ENCODE data around the gene CABP2.
"Not testable (repeated sequence)": the region's sequence is repeated elsewhere in the genome, so short reads cannot be mapped to it uniquely, and the experiment has no call there.

The CABP2 gene

DNA sequence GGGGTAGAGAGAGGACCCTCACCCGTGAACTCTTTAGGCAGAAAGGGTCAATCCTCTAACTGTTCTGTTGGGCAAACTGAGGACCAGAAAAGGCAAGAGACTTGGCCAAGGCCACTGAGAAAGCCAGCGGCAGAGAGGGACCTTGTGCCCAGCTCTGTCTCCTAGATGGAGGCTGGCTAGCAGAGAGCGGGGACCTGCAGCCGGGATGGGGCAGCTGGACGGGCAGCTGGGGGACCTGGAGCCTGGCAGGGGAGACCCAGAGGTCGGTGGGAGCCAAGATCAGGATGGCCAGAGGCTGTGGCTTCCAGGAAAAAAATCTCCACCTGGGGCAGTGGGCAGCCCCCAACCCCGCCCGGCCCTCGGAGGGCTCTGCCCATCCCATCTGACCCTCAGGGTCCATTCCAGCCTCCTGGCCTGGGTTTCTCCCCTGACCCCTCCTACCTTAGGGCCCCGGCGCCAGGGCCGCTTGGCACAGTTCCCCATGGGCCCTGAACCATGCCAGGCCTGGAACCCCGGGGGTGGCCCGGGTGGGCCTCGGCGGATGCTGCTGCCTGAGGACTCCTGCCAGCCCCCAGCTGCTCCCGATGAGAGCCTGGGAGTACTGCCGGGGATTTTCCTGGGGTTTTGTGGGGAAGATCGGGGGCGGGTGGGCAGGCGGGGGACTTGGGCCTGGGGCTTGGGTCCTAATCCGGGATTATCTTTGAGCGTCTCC lies at the start of gene CABP2:
TSS of gene CABP2 (minus strand) at position 603 of the 712 bp plus-strand sequence. CDS start at position 483, 120 bp downstream.
- Mint-ChIP-seq H3K36me3 (no peaks in the 10 kb centered on the region), H3K4me1 (no peaks in the 10 kb centered on the region), H3K9me3 (no peaks in the 10 kb centered on the region), H3K4me3 (no peak within 1 kb of the TSS), H3K27ac (peak within 1 kb of the TSS; percentile 32)
- ATAC-seq (no peak), DNase-seq (ENCODE audit: low spot score in 2 of 2) (no peak)

DNA sequence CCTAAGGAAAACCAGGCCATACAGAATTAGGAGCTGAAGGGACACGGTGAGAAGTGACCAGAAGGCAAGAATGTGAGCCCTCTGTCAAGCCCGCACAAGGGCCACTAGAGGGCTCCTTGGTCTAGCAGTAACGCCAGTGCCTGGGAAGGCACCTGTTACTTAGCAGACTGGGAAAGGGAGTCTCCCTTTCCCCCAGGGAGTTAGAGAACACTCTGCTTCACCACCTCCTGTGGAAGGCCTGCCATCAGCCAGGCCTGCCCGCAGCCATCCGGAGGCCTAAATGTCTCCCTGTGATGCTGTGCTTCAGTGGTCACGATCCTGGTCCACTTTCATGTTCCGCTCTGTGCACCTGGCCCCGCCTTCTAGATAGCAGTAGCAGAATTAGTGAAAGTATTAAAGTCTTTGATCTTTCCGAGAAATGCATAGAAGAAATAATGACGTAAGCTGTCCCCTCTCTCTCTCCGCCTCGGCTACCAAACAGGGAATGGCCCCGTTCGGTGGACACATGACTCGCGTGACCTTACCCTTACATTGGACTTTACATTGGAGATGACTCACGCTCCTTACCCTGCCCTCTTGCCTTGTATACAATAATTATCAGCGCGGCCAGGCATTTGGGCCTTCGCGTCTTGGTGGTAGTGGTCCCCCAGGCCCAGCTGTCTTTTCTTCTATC lies 49.6 kb upstream of the CABP2 start:
- Mint-ChIP-seq H3K4me3 (no peak overlapping the region), H3K27ac (no peak overlapping the region), H3K4me1 (peaks cover 5% of the 10 kb centered on the region)

DNA sequence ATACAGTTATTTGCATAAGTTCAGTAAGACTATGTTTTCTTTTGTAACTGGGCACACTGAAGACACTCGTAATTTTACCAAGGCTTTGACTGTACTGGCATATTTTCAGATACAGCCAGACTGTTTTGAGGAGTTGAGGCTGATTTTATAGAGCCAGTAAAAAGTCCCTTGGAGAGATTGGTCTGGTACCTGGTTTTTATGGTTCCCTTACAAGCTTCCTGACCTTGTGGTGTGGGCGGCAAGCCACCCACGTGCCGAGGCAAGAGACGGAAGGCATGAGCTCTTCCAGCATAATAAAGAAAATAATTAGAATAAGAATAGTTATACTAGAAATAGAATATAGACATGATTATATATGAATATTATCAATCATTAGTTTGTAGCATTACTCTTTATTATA lies 49.1 kb upstream of the CABP2 start:
- no peaks in the 10 kb centered on the region for H3K36me3 Mint-ChIP-seq
- H3K4me3 Mint-ChIP-seq, result no peak overlapping the region

More for the DNA sequence above, 49.6 kb upstream of the CABP2 start:
- H3K9me3 Mint-ChIP-seq, result no peaks in the 10 kb centered on the region
- ATAC-seq (no peak), DNase-seq (ENCODE audit: low spot score in 2 of 2) (no peak)
- H3K36me3 Mint-ChIP-seq, result no peaks in the 10 kb centered on the region

DNA sequence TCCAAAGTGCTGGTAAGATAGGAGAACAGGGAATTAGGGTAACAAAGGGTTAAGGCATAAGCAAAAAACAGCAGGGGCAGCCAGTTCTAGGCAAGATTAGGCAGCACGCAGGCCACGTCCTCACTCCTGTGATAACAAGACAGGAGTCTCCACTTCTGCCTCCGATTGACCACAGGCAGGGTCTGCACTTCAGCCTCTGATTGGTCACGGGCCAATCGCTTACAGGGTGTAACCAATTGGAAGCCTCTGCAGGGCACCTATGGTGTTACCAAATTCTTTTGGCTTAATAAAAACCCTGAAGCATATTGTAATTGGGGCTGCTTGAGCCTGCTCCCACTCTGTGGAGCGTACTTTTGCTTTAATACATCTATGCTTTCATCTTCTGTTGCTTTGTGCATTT lies 48.2 kb upstream of the CABP2 start:
- Mint-ChIP-seq H3K9me3 (no peaks in the 10 kb centered on the region), H3K4me3 (no peak overlapping the region), H3K27ac (no peak overlapping the region), H3K36me3 (no peaks in the 10 kb centered on the region), H3K4me1 (peaks cover 5% of the 10 kb centered on the region)
- no peak for DNase-seq (ENCODE audit: low spot score in 2 of 2)
- ATAC-seq, result no peak

More for the DNA sequence above, 49.1 kb upstream of the CABP2 start:
- DNase-seq (ENCODE audit: low spot score in 2 of 2) (no peak), ATAC-seq (no peak)
- Mint-ChIP-seq H3K4me1 (peaks cover 5% of the 10 kb centered on the region), H3K9me3 (no peaks in the 10 kb centered on the region), H3K27ac (no peak overlapping the region)

DNA sequence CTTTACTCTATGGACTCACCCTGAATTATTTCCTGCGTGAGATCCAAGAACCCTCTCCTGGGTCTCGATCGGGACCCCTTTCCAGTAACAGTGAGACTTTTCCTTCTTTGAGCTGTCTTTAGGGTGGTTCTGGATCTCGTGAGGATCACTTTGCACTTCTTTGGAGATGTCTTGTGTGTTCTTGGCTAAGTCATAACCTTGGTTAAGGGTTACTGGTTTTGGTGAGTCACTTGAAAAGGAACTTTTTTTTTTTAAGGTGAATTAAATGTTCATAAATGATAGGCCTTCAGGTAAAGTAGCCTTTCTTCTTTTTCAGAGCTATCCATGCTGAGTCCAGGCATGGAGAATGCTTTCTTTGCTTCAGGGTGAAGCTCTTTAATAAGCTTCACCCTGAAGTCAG lies 41.0 kb upstream of the CABP2 start:
- Mint-ChIP-seq H3K4me1 (peaks cover 13% of the 10 kb centered on the region), H3K36me3 (no peaks in the 10 kb centered on the region), H3K4me3 (no peak overlapping the region), H3K27ac (no peak overlapping the region), H3K9me3 (no peaks in the 10 kb centered on the region)
- DNase-seq (ENCODE audit: low spot score in 2 of 2) (no peak), ATAC-seq (no peak)

DNA sequence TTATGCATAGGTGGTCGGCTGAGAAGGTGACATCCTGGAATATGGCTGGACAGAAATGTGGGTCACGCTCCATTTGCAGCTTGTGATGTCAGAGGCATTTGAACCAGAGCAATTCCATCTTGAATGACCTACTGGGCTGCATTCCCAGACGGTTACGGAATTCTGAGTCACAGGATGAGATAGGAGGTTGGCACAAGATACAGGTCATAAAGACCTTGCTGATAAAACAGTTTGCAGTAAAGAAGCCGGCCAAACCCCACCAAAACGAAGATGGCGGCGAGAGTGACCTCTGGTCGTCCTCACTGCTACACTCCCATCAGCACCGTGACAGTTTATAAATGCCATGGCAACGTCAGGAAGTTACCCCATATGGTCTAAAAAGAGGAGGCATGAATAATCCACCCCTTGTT lies 40.5 kb upstream of the CABP2 start:
- not testable (repeated sequence) for H3K36me3 Mint-ChIP-seq; ATAC-seq; DNase-seq (ENCODE audit: low spot score in 2 of 2); H3K9me3 Mint-ChIP-seq; H3K4me3 Mint-ChIP-seq; H3K27ac Mint-ChIP-seq
- peaks cover 13% of the 10 kb centered on the region for H3K4me1 Mint-ChIP-seq

DNA sequence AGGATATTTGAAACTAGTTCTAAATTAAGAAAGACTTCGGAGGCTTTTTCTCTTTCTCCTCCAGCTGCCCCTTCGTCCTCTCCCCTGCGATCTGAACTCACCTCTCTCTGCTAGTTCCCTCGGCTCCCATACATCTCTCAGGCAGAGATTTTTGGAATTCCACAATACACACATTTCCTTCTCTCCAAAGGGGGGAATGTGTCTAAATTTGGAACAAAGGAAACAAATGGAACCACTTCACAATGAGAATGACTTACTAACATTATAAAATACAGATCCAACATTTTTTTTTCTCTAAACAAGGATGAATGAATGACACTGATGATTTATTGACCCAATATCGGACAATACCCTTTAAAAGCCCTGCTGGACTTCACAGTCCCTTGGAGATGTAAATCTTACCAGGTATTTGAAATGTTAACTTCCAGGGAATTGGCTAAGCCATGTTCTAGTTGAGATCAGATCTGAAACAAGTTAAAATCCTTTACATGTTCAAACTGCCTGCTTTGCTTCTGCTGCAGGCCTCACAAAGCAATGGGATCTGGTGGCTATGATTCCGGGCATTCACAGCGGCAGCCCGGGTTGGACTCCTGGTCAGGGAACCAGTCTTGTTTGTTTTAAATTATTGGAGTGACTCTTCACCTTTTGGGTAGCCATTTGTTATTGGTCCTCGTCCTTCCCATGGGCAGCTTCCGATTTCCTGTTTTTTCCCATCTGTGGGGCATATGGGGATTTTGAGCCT lies 39.9 kb upstream of the CABP2 start:
- DNase-seq (ENCODE audit: low spot score in 2 of 2) (no peak), ATAC-seq (no peak)
- Mint-ChIP-seq H3K9me3 (no peaks in the 10 kb centered on the region), H3K36me3 (no peaks in the 10 kb centered on the region), H3K4me1 (peaks cover 13% of the 10 kb centered on the region), H3K27ac (no peak overlapping the region), H3K4me3 (no peak overlapping the region)

DNA sequence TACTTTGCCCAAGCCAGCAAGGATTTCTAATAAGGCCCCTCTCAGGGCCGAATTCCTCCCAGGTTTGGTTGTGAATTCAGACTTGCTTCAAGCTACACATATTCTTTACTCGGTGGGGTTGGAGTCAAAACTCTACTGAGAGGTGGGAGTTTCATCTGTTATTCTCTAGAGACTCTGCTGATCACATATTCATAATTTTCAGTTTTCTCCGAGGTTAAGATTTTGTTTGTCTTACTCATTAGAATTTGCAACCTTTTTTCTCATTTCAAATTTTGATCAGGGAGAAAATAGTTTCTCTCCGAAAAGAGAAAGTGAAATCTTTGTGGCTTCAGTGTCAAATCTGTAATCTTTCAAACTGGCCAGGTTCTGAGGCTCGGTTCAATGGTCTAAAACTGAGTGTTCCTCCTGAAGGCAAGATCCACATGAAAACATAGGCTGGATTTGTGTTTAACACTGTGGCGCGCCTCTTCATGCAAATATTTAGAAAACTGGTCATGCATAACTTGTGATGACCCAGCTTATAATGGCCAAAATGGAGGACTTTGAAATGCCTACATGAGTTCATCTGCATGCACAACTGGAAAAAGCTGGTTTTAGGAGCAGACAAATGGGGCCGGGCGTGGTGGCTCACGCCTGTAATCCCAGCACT lies 38.8 kb upstream of the CABP2 start:
- Mint-ChIP-seq H3K36me3 (no peaks in the 10 kb centered on the region), H3K4me1 (peaks cover 13% of the 10 kb centered on the region), H3K9me3 (no peaks in the 10 kb centered on the region), H3K4me3 (no peak overlapping the region), H3K27ac (no peak overlapping the region)
- peak; percentile 85 for ATAC-seq
- DNase-seq (ENCODE audit: low spot score in 2 of 2), result no peak

DNA sequence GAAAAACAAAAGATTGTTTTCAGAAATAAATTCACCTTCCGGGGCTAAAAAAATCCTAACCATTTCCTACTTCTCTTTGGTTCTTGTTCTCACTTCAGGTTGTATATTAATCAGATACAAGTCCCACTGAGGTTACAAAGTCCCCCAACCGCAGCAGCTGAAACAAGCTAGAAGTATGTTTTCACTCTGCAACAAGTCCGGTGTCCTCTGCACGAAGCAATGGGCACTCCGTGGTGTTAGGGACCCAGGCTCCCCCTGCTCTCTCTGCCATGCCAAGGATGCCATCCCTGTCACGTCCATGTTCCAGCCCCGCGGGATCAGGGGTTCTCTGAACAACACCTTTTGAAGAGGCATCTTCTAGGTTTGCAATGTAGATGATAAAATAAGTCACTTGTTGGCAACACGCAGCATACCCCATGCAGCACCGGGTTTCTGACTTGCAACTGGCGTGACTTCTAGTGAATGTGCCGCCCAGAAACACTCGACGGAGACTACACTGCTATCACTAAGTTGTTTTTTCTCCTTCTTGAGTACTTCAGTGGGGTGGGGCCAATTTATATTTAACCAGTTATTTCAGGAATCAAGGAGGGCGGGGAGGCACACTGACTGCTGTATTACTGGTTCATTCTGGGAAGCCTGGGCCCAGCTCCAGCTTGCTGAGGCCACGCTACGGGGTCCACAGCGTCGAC lies 35.0 kb upstream of the CABP2 start:
- H3K4me1 Mint-ChIP-seq, result peaks cover 13% of the 10 kb centered on the region
- no peaks in the 10 kb centered on the region for H3K9me3 Mint-ChIP-seq
- H3K36me3 Mint-ChIP-seq, result no peaks in the 10 kb centered on the region
- ATAC-seq (no peak), DNase-seq (ENCODE audit: low spot score in 2 of 2) (no peak)
- no peak overlapping the region for H3K4me3 Mint-ChIP-seq
- no peak overlapping the region for H3K27ac Mint-ChIP-seq

DNA sequence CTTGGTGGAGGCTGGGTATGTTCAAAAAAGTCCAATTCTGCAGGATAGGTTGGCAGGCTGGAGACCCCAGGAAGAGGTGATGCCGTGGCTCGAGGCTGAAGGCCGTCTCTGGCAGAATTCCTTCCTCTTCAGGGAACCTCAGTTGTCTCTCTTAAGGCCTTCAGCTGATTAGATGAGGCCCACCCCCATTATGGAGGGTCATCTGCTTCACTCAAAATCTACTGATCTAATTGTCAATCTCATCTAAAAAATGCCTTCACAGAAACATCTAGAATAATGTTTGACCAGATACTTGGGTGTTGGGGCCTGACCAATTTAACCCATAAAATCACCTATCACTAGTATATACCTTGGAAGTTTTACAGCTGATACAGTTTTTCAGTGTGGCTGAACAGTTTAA lies 33.0 kb upstream of the CABP2 start:
- H3K4me3 Mint-ChIP-seq, result no peak overlapping the region
- H3K27ac Mint-ChIP-seq, result no peak overlapping the region
- no peaks in the 10 kb centered on the region for H3K36me3 Mint-ChIP-seq
- ATAC-seq (no peak), DNase-seq (ENCODE audit: low spot score in 2 of 2) (no peak)
- no peaks in the 10 kb centered on the region for H3K4me1 Mint-ChIP-seq
- no peaks in the 10 kb centered on the region for H3K9me3 Mint-ChIP-seq

DNA sequence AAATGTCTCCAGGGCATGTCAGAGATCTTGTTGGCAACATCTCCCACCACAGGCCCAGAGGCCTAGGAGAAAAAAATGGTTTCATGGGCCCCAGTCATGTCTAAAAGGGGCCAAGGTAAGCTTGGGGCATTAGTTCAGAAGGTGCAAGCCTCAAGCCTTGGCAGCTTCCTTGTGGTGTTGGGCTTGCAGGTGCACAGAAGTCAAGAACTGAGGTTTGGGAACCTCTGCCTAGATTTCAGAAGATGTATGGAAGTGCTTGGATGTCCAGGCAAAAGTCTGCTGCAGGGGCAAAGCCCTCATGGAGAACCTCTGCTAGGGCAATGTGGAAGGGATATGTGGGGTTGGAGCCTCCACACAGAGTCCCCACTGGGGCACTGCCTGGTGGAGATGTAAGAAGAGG lies 28.5 kb upstream of the CABP2 start:
- not testable (repeated sequence) for H3K4me1 Mint-ChIP-seq; H3K4me3 Mint-ChIP-seq; DNase-seq (ENCODE audit: low spot score in 2 of 2); ATAC-seq; H3K27ac Mint-ChIP-seq; H3K9me3 Mint-ChIP-seq; H3K36me3 Mint-ChIP-seq

DNA sequence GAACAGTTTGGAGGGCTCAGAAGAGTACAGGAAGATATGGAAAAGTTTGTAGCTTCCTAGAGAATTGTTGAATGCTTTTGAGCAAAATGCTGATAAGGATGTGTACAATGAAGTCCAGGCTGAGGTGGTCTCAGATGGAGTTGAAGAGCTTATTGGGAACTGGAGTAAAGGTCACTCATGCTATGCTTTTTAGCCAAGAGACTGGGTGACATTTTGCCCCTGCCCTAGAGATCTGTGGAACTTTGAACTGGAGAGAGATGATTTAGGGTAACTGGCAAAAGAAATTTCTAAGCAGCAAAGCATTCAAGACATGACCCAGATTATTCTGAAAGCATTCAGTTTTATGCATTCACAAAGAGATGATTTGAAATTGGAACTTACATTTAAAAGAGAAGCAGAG lies 27.9 kb upstream of the CABP2 start:
- DNase-seq (ENCODE audit: low spot score in 2 of 2) (no peak), ATAC-seq (no peak)
- Mint-ChIP-seq H3K4me1 (no peaks in the 10 kb centered on the region), H3K9me3 (no peaks in the 10 kb centered on the region), H3K27ac (no peak overlapping the region), H3K36me3 (no peaks in the 10 kb centered on the region), H3K4me3 (no peak overlapping the region)

DNA sequence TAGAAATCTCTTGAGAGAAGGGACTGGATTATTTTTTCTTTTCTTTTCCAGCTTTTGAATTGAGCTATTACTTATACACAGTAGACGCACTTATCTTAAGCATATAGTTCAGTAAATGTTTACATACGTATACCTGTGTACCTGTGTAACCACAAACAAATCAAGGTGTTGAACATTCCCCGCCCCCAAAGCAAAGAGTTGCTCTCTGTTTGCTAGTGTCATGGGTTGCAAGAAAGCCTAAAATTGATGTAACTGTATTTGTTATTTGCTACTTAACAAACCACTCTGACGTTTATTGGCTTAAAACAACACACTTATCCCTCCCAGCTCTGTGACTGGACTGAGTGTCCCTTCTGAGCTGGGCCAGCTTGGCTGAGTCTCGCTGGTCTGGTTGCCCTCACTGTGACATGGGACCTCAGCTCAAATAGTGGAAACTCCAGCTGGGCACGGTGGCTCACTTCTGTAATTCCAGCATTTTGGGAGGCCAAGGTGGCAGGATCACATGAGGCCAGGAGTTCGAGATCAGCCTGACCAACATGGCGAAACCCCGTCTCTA lies 25.4 kb upstream of the CABP2 start:
- Mint-ChIP-seq H3K36me3 (no peaks in the 10 kb centered on the region), H3K4me3 (no peak overlapping the region), H3K4me1 (no peaks in the 10 kb centered on the region), H3K9me3 (no peaks in the 10 kb centered on the region), H3K27ac (no peak overlapping the region)
- no peak for DNase-seq (ENCODE audit: low spot score in 2 of 2)
- ATAC-seq, result no peak

DNA sequence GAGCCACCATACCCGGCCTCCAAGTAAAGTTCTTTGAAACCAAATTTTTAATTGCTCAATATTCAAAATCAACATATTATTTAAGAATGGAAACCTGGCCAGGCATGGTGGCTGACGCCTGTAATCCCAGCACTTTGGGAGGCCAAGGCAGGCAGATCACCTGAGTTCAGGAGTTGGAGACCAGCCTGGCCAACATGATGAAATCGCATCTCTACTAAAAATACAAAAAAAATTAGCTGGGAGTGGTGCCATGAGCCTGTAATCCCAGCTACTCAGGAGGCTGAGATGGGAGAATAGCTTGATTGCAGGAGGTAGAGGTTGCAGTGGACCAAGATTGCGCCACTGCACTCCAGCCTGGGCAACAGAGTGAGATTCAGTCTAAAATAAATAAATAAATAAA lies 24.9 kb upstream of the CABP2 start:
- H3K4me3 Mint-ChIP-seq; H3K9me3 Mint-ChIP-seq; DNase-seq (ENCODE audit: low spot score in 2 of 2); H3K4me1 Mint-ChIP-seq; ATAC-seq; H3K36me3 Mint-ChIP-seq; H3K27ac Mint-ChIP-seq: not testable (repeated sequence)

DNA sequence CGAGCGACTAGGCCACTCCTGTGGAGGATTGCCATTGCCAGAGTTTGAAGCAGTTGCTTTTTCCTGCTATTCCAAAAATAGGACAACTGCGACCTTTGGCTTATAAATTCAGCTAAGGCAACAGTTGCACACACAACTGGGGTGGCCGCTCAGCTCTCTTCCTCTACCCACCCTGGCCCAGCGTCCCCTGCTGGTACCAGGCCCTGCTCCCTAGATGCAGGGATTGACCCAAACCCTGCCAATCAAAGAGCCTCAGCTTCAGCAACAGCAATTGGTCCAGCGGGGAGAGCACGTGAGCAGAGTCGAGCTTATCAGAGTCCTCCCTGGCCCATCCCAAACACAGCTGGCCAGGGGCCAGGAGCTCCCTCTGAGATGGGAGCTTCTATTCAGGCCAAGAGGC lies 22.0 kb upstream of the CABP2 start:
- Mint-ChIP-seq H3K9me3 (no peaks in the 10 kb centered on the region), H3K36me3 (no peaks in the 10 kb centered on the region), H3K27ac (no peak overlapping the region), H3K4me3 (no peak overlapping the region), H3K4me1 (no peaks in the 10 kb centered on the region)
- DNase-seq (ENCODE audit: low spot score in 2 of 2) (no peak), ATAC-seq (no peak)
